Lower lobe of right lung (tissue), 2 donors: ENCODE measurements around the gene ANO5. TPM values are rescaled to one million over a fixed set of nuclear protein-coding genes. Genes with fewer than 3 reads are reported as not detected.

Source experiments
- ATAC-seq, 2 donors: fragments of 200-7000 bp; cut with Tn5 transposase; one replicate each; pipeline ENCODE4 v1.9.1; 2020 to 2022; ENCODE audit warnings: mild to moderate bottlenecking in 2 of 2, moderate library complexity in 2 of 2
- DNase-seq: peaks from one replicate; pipeline ENCODE4 v3.0.0-alpha.2; 2020
- H3K27ac ChIP-seq: fragments of 200-600 bp; one replicate; pipeline ENCODE4 v1.8.0; 2022
- H3K27me3 ChIP-seq: fragments of 200-600 bp; one replicate; pipeline ENCODE4 v1.8.0; 2022; ENCODE audit warnings: low read depth
- H3K36me3 ChIP-seq: fragments of 200-600 bp; one replicate; pipeline ENCODE4 v1.8.0; 2022; ENCODE audit warnings: mild to moderate bottlenecking
- H3K4me1 ChIP-seq: fragments of 200-600 bp; one replicate; pipeline ENCODE4 v1.8.0; 2022
- H3K4me3 ChIP-seq: fragments of 200-600 bp; one replicate; pipeline ENCODE4 v1.8.0; 2022; ENCODE audit warnings: mild to moderate bottlenecking
- H3K9me3 ChIP-seq: fragments of 200-600 bp; one replicate; pipeline ENCODE4 v1.8.0; 2022
- CTCF ChIP-seq: fragments of 200-600 bp; IDR thresholded peaks from one replicate; pipeline ENCODE4 v1.8.0; 2022; ENCODE audit warnings: antibody characterized with exemption, mild to moderate bottlenecking
- intact Hi-C: fragments of 100-400 bp; cut with DNase I; formaldehyde crosslinking; loops from one replicate; pipeline ENCODE4 v1.11.0; 2022
- total RNA-seq: library from RNA; stranded (reverse); fragmentation: NEBNext Ultra II Directional; extraction: Animal tissue kit (Norgen Biotek cat#: 25700); gene quantifications from one replicate; pipeline ENCODE4 v1.2.1, GENCODE V29; 2021
- donor health status: DM: no; HTN: yes; CAD: no; lungs with severe emphysema.

The ANO5 gene
- total RNA-seq, 1 donor from 2014 or later = 4.8 TPM

GRCh38 chr11:22192289-22192641 is 620 bp upstream of the ANO5 start:
- no peak for DNase-seq
- peak; percentile 58 to 72 for ATAC-seq
- peak overlapping the region; percentile 56 for H3K27ac ChIP-seq
- H3K9me3 ChIP-seq = no peaks in the 10 kb centered on the region
- H3K36me3 ChIP-seq = no peaks in the 10 kb centered on the region
- H3K27me3 ChIP-seq = no peaks in the 10 kb centered on the region
- TF ChIP-seq CTCF = peak; percentile 27
- H3K4me3 ChIP-seq = peak overlapping the region; percentile 77
- peaks cover 14% of the 10 kb centered on the region for H3K4me1 ChIP-seq
- intact Hi-C loops = no loop called here

GRCh38 chr11:22193348-22194051 is 615 bp downstream of the ANO5 start:
- H3K27ac ChIP-seq = peak overlapping the region; percentile 56
- no peaks in the 10 kb centered on the region for H3K36me3 ChIP-seq
- peak; percentile 68 to 77 for ATAC-seq
- intact Hi-C loops = no loop called here
- no peaks in the 10 kb centered on the region for H3K27me3 ChIP-seq
- H3K4me1 ChIP-seq = peaks cover 14% of the 10 kb centered on the region
- no peak for TF ChIP-seq CTCF
- H3K4me3 ChIP-seq = peak overlapping the region; percentile 77
- DNase-seq = peak; percentile 48
- H3K9me3 ChIP-seq = no peaks in the 10 kb centered on the region

GRCh38 chr11:22194306-22194705 is 1.4 kb downstream of the ANO5 start:
- no peak for TF ChIP-seq CTCF
- Histone ChIP-seq H3K4me1 (peaks cover 14% of the 10 kb centered on the region), H3K9me3 (no peaks in the 10 kb centered on the region), H3K27me3 (no peaks in the 10 kb centered on the region), H3K36me3 (no peaks in the 10 kb centered on the region), H3K4me3 (no peak overlapping the region), H3K27ac (no peak overlapping the region)
- no peak for ATAC-seq
- intact Hi-C loops = no loop called here
- DNase-seq = no peak

- ATAC-seq (no peak), DNase-seq (no peak)
- no peak overlapping the region for H3K27ac ChIP-seq
- no peak overlapping the region for H3K4me3 ChIP-seq
- H3K36me3 ChIP-seq = no peaks in the 10 kb centered on the region
- H3K27me3 ChIP-seq = no peaks in the 10 kb centered on the region
- no peaks in the 10 kb centered on the region for H3K9me3 ChIP-seq
- H3K4me1 ChIP-seq = peaks cover 14% of the 10 kb centered on the region
- no peak for TF ChIP-seq CTCF
- intact Hi-C loops = no loop called here
These were observed 2.0 kb downstream of the ANO5 start for GRCh38 chr11:22194907-22195306.

GRCh38 chr11:22197139-22198005 is 4.5 kb downstream of the ANO5 start:
- intact Hi-C loops = no loop called here
- ATAC-seq = no peak
- no peaks in the 10 kb centered on the region for H3K27me3 ChIP-seq
- DNase-seq = no peak
- H3K27ac ChIP-seq = no peak overlapping the region
- peaks cover 14% of the 10 kb centered on the region for H3K4me1 ChIP-seq
- no peaks in the 10 kb centered on the region for H3K9me3 ChIP-seq
- no peak overlapping the region for H3K4me3 ChIP-seq
- no peak for TF ChIP-seq CTCF
- H3K36me3 ChIP-seq = no peaks in the 10 kb centered on the region
